T1000 (cell line): ENCODE data around the gene FGFRL1.

Experiments
- DNase-seq: peaks from one replicate; lab custom pipeline; 2025; ENCODE audit warnings: mixed read lengths; lab: John Stamatoyannopoulos, UW

Gene FGFRL1

GRCh38 chr4:1075225-1075624 lies 63.8 kb downstream of the FGFRL1 start:
- DNase-seq: no peak

GRCh38 chr4:1075809-1076699 lies 64.6 kb downstream of the FGFRL1 start:
- no peak for DNase-seq
